ENCODE measurements around the gene C22orf15.

Gene C22orf15

GRCh38 chr22:23774114-23774921 lies 11.5 kb downstream of the C22orf15 start:
- DNase-seq: no peak

DNA sequence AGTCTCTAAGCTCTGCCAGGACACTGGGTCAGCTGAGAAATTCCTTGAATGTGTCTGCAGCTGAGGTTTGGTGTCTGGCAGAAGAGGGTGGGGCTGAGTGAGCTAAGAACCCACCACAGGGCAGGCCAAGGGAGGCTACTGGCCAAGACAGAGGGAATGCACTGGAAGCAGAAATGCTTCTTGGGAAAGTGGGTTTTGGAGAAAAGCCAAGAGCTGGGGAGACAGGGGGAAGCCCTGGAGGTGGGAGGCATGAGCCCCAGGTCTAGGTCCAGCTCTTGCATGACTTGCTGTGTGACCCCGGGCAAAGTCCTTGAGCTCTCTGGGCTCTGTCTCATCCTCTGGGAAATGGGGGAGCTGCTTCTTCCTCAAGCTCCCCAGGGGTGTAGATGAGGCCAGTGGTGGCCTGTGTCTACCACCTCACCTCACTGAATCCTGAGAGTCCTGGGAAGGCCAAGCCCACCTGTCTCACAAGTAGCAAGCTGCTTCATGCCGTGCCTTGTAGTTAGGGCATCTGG lies 12.2 kb downstream of the C22orf15 start:
- DNase-seq: no peak

GRCh38 chr22:23775779-23776375 lies 13.1 kb downstream of the C22orf15 start:
- DNase-seq: no peak

GRCh38 chr22:23777776-23778576 lies 15.2 kb downstream of the C22orf15 start:
- DNase-seq: no peak

- DNase-seq: no peak
Measured at GRCh38 chr22:23778577-23778900, 15.7 kb downstream of the C22orf15 start.

DNA sequence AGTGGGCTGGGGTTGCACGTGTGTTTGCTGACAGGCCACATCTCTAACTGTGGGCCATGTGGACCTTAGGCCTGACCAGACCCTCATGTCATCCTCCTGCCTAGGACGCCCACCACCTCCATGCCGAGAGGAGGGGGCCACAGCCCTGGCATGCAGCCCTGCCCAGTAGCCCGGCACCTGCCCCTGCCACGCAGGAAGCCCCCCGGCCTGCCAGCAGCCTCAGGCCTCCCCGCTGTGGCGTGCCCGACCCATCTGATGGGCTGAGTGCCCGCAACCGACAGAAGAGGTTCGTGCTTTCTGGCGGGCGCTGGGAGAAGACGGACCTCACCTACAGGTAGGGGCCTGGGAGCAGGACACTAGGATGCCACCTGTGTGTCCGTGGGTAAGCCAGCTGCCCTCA lies 16.3 kb downstream of the C22orf15 start:
- no peak for DNase-seq

DNA sequence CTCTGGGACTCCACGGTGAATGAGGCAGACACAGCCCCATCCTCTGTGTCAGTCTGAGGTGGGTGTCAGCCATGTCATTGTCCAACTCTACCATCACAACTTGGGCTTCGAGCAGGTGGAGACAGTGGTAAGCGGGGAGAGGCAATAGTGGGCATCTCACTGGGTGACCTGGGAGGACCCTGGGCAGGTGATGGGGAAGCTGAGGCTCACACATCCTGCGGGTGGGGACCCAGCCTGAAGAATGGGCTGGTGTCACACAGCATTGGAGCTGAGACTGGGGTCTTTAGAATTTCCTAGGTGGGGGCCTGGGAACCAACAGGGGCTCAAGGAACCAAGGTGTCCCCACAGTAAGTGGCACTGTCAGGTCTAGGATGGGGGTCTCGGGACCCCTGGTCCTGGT lies 16.9 kb downstream of the C22orf15 start:
- no peak for DNase-seq

GRCh38 chr22:23780146-23780748 lies 17.5 kb downstream of the C22orf15 start:
- no peak for DNase-seq

GRCh38 chr22:23781065-23781464 lies 18.3 kb downstream of the C22orf15 start:
- DNase-seq: no peak

GRCh38 chr22:23781511-23782183 lies 18.9 kb downstream of the C22orf15 start:
- DNase-seq: no peak

- no peak for DNase-seq
Measured at GRCh38 chr22:23782252-23782651, 19.5 kb downstream of the C22orf15 start.

- no peak for DNase-seq
Measured at GRCh38 chr22:23782703-23783102, 19.9 kb downstream of the C22orf15 start.

- DNase-seq: no peak
Measured at GRCh38 chr22:23783265-23784150, 20.7 kb downstream of the C22orf15 start.

GRCh38 chr22:23784215-23784732 lies 21.5 kb downstream of the C22orf15 start:
- no peak for DNase-seq

- DNase-seq: no peak
Measured at GRCh38 chr22:23786261-23786710, 23.5 kb downstream of the C22orf15 start.

GRCh38 chr22:23786752-23787599 lies 24.2 kb downstream of the C22orf15 start, which contains the start of gene SMARCB1:
Gene SMARCB1 (plus strand): TSS chr22:23786966. CDS start chr22:23787170, 204 bp downstream.
- peak; percentile 51 for DNase-seq

- no peak for DNase-seq
Measured at GRCh38 chr22:23787600-23787896, 24.8 kb downstream of the C22orf15 start.

GRCh38 chr22:23787910-23788309 lies 25.1 kb downstream of the C22orf15 start:
- DNase-seq: no peak

DNA sequence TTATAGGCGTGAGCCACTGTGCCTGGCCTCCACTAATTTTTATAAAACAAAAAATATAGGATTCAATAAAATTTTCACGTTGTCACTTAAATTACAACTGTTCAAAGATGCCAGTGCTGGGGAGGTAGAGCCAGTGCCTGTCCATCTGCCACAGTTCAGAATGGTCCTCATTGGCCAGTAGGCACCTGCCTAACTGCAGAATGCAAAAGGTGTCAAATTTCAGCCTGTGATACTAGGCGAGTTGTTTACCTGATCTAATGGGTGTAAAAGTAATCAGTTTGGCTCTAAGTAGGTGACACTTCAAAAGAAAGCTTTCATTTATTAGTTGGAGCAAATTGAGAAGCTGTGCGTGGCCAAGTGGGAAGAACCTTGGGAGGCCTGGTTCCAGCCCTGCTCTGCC lies 26.3 kb downstream of the C22orf15 start:
- no peak for DNase-seq

GRCh38 chr22:23789638-23790037 lies 26.8 kb downstream of the C22orf15 start:
- no peak for DNase-seq

All from NCI-H526 treated with DMSO at 0.1 percent for 48 hours (cell line).